Measurements from ENCODE around the gene CDC20B. TPM values are rescaled to one million over a fixed set of nuclear protein-coding genes. Genes with fewer than 3 reads are reported as not detected.

CDC20B gene
- total and polyA plus RNA-seq, 10 donors = not detected

GRCh38 chr5:55141945-55142690 lies 30.9 kb downstream of the CDC20B start:
- no peak for DNase-seq
- peaks cover 0 to 17% (median 0%) of the 10 kb centered on the region in 7 donors for H3K27me3 ChIP-seq (replicated peaks in 1 of 7)
- no peaks in the 10 kb centered on the region for H3K36me3 ChIP-seq
- intact Hi-C loops (cut with DNase I; ENCODE audit: low total_unique reads) = loop anchor here (5.0 kb wide), 1 partner anchor 200 kb away; no protein-coding TSS in a partner anchor
- no peaks in the 10 kb centered on the region for H3K9me3 ChIP-seq
- no peak overlapping the region for H3K4me3 ChIP-seq
- TF ChIP-seq POLR2A (IDR thresholded peaks at IDR 0.05) = no peak
- no peak for TF ChIP-seq CTCF (IDR thresholded peaks at IDR 0.05 in 8 of 11, conservative IDR thresholded peaks at IDR 0.05 in 3 of 11)
- TF ChIP-seq POLR2AphosphoS5 (IDR thresholded peaks at IDR 0.05) = no peak
- no peak overlapping the region for H3K27ac ChIP-seq
- peaks cover 0 to 9% (median 2%) of the 10 kb centered on the region in 6 donors for H3K4me1 ChIP-seq
- 80 to 89% (median 83%) methylated on average over 9 of the region's 9 CpGs for WGBS, 5 donors

- no peaks in the 10 kb centered on the region for H3K9me3 ChIP-seq
- 79 to 86% (median 81%) methylated on average over 9 of the region's 9 CpGs for WGBS, 5 donors
- H3K4me3 ChIP-seq = no peak overlapping the region
- H3K4me1 ChIP-seq = peaks cover 0 to 2% (median 0%) of the 10 kb centered on the region in 6 donors
- no peaks in the 10 kb centered on the region for H3K36me3 ChIP-seq
- intact Hi-C loops (cut with DNase I; ENCODE audit: low total_unique reads) = loop anchor here (5.0 kb wide), 1 partner anchor 199 kb away; no protein-coding TSS in a partner anchor
- no peak overlapping the region for H3K27ac ChIP-seq
- no peak for DNase-seq
- peaks cover 0 to 12% (median 0%) of the 10 kb centered on the region in 7 donors for H3K27me3 ChIP-seq (replicated peaks in 1 of 7)
- TF ChIP-seq POLR2AphosphoS5 (IDR thresholded peaks at IDR 0.05) = no peak
- TF ChIP-seq POLR2A (IDR thresholded peaks at IDR 0.05) = no peak
- no peak for TF ChIP-seq CTCF (IDR thresholded peaks at IDR 0.05 in 8 of 11, conservative IDR thresholded peaks at IDR 0.05 in 3 of 11)
Measured at GRCh38 chr5:55140908-55141665, 31.9 kb downstream of the CDC20B start.

- intact Hi-C loops (cut with DNase I; ENCODE audit: low total_unique reads) = no loop called here
- no peaks in the 10 kb centered on the region for H3K36me3 ChIP-seq
- no peak overlapping the region for H3K27ac ChIP-seq
- no peak for TF ChIP-seq CTCF (IDR thresholded peaks at IDR 0.05 in 8 of 11, conservative IDR thresholded peaks at IDR 0.05 in 3 of 11)
- no peak for TF ChIP-seq POLR2AphosphoS5 (IDR thresholded peaks at IDR 0.05)
- no peak for TF ChIP-seq POLR2A (IDR thresholded peaks at IDR 0.05)
- no peaks in the 10 kb centered on the region for H3K4me1 ChIP-seq
- H3K4me3 ChIP-seq = no peak overlapping the region
- H3K9me3 ChIP-seq = no peaks in the 10 kb centered on the region
- H3K27me3 ChIP-seq (replicated peaks in 1 of 7) = peaks cover 0 to 4% (median 0%) of the 10 kb centered on the region in 7 donors
- 69 to 90% (median 81%) methylated on average over 3 of the region's 3 CpGs for WGBS, 5 donors
- DNase-seq = no peak
Measured at GRCh38 chr5:55136521-55136920, 36.5 kb downstream of the CDC20B start.

Data from spleen (tissue), 11 donors.